Fibroblast of lung (primary cell): ENCODE data around the gene COX6B1. TPM values are rescaled to one million over a fixed set of nuclear protein-coding genes. Genes with fewer than 3 reads are reported as not detected.

Source experiments
- DNase-seq, 2 donors: peaks; one replicate each; pipeline versions ENCODE4 v3.0.0 to v3.0.0-alpha.2; 2010; ENCODE audit warnings: low read depth in 2 of 2
- H2AFZ ChIP-seq: 2 replicates; pipeline ENCODE4 v1.5.1; 2012; ENCODE audit warnings: low read length, control low read depth, inconsistent platforms
- H3K27ac ChIP-seq: 2 replicates; pipeline ENCODE4 v1.5.1; 2011; ENCODE audit warnings: low read length, control low read depth; ENCODE audit not compliant: insufficient read depth
- H3K27me3 ChIP-seq: 2 replicates; pipeline ENCODE4 v1.5.1; 2011; ENCODE audit warnings: mild to moderate bottlenecking, low read length; ENCODE audit not compliant: control insufficient read depth, insufficient read depth
- H3K36me3 ChIP-seq: 2 replicates; pipeline ENCODE4 v1.5.1; 2011; ENCODE audit warnings: low read length; ENCODE audit not compliant: control insufficient read depth, insufficient read depth
- H3K4me1 ChIP-seq: 2 replicates; pipeline ENCODE4 v1.5.1; 2011; ENCODE audit warnings: low read length; ENCODE audit not compliant: control insufficient read depth, insufficient read depth; ENCODE audit errors: extremely low read depth
- H3K4me2 ChIP-seq: 2 replicates; pipeline ENCODE4 v1.5.1; 2011; ENCODE audit warnings: low read length, control low read depth; ENCODE audit not compliant: insufficient read depth; ENCODE audit errors: extremely low read depth
- H3K4me3 ChIP-seq, 4 experiments: fragments of 200-600 bp in 1 of 4; sonication (generic) in 1 of 4; replicated peaks in 1 of 4; 2 replicates each; pipeline ENCODE4 v1.5.1; 2011 to 2016; ENCODE audit warnings: low read length in 4 of 4, low read depth in 3 of 4, mild to moderate bottlenecking in 3 of 4, control low read depth in 2 of 4, inconsistent platforms in 1 of 4, mixed read lengths in 1 of 4; ENCODE audit not compliant: insufficient read depth in 1 of 4; ENCODE audit errors: control extremely low read depth in 1 of 4
- H3K79me2 ChIP-seq: 2 replicates; pipeline ENCODE4 v1.5.1; 2012; ENCODE audit warnings: mild to moderate bottlenecking, low read length, inconsistent platforms; ENCODE audit not compliant: control insufficient read depth, insufficient read depth
- H3K9ac ChIP-seq: 2 replicates; pipeline ENCODE4 v1.5.1; 2011; ENCODE audit warnings: mild to moderate bottlenecking, low read length, control low read depth; ENCODE audit not compliant: insufficient read depth
- H3K9me3 ChIP-seq: 2 replicates; pipeline ENCODE4 v1.5.1; 2012; ENCODE audit warnings: low read depth, low read length; ENCODE audit not compliant: control insufficient read depth, insufficient read depth
- H4K20me1 ChIP-seq: 2 replicates; pipeline ENCODE4 v1.5.1; 2011; ENCODE audit warnings: low read length; ENCODE audit not compliant: control insufficient read depth, insufficient read depth; ENCODE audit errors: extremely low read depth
- EZH2 ChIP-seq: IDR thresholded peaks from 2 replicates; pipeline ENCODE4 v1.5.1; 2012; ENCODE audit warnings: low read length, control low read depth, mild to moderate bottlenecking; ENCODE audit errors: missing control alignments
- polyA plus RNA-seq, 2 donors: library from polyadenylated mRNA; depleted of rRNA in 1 of 2; stranded (reverse) in 1 of 2; unstranded in 1 of 2; fragments of >200 nt; gene quantifications; 2 replicates each; pipeline ENCODE4 v1.2.1, GENCODE V29; 2011 to 2012; ENCODE audit warnings: missing spikeins in 1 of 2
- total RNA-seq: library from RNA; depleted of rRNA; stranded (reverse); fragments of >200 nt; gene quantifications from 2 replicates; pipeline ENCODE4 v1.2.1, GENCODE V29; 2014
- TF ChIP-seq, protein P1 (sequence below), 2 donors: IDR thresholded peaks in 1 of 2; conservative IDR thresholded peaks in 1 of 2; 1 replicate in 1 of 2; 2 replicates in 1 of 2; pipeline ENCODE4 v1.5.1; 2011 to 2012; ENCODE audit warnings: low read length in 2 of 2, control low read depth in 1 of 2, inconsistent platforms in 1 of 2, low read depth in 1 of 2, mild to moderate bottlenecking in 1 of 2

COX6B1 gene
- total and polyA plus RNA-seq, 2 donors (not counting 1 experiment from before 2014, with no cell fraction given): 279 to 382 TPM

DNA sequence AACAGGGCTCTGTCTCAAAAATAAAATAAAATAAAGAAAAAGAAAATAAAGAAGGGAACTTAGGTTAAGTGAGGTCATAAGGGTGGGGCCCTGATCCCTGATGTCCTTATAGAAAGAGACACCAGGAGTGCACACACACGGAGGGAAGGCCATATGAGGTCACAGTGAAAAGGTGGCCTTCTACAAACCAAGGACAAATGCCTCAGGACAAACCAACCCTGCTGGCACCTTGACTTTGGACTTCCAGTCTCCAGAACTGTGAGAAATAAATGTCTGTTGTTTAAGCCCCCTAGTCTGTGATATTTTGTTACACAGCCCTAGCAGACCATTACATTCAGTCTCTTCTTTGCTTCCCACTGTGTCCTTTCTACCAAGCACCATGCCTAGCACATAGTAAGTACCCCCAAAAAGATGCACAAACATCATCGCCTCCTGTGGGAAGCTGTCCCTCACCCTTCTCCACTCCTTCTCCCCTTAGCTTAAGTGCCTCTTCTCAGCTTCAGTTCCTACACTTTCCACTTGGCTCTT is 47.8 kb downstream of the COX6B1 start:
- DNase-seq: no peak

DNA sequence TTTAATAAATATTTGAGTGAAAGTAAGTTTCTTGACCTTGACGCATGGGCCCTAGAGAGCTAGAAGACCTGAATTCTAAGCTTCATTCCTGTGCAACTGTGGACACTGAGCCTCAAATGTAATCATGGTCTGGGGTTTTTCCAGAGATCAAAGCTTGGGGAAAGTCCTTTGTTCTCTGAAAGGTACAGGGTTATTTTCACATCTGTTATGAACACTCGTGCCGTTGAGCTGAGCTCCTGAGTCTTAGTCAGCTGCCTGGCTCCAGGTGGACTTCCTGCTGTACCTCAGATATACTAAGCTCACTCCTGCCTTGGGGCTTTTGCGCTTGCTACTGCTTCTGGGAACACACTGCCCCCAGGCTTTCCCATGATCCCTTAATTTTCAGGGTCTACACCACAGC is 48.7 kb downstream of the COX6B1 start:
- H3K4me3 ChIP-seq: no peak overlapping the region
- no peak overlapping the region for H3K27ac ChIP-seq
- no peaks in the 10 kb centered on the region for H3K36me3 ChIP-seq
- no peak overlapping the region for H2AFZ ChIP-seq
- H3K79me2 ChIP-seq: no peaks in the 10 kb centered on the region
- H3K27me3 ChIP-seq: no peaks in the 10 kb centered on the region
- H3K9ac ChIP-seq: no peak overlapping the region
- H3K4me2 ChIP-seq: no peak overlapping the region
- no peaks in the 10 kb centered on the region for H3K9me3 ChIP-seq
- no peaks in the 10 kb centered on the region for H4K20me1 ChIP-seq
- TF ChIP-seq EZH2: no peak
- TF ChIP-seq, protein P1, sequence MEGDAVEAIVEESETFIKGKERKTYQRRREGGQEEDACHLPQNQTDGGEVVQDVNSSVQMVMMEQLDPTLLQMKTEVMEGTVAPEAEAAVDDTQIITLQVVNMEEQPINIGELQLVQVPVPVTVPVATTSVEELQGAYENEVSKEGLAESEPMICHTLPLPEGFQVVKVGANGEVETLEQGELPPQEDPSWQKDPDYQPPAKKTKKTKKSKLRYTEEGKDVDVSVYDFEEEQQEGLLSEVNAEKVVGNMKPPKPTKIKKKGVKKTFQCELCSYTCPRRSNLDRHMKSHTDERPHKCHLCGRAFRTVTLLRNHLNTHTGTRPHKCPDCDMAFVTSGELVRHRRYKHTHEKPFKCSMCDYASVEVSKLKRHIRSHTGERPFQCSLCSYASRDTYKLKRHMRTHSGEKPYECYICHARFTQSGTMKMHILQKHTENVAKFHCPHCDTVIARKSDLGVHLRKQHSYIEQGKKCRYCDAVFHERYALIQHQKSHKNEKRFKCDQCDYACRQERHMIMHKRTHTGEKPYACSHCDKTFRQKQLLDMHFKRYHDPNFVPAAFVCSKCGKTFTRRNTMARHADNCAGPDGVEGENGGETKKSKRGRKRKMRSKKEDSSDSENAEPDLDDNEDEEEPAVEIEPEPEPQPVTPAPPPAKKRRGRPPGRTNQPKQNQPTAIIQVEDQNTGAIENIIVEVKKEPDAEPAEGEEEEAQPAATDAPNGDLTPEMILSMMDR (conservative IDR thresholded peaks at IDR 0.05 in 1 of 2, IDR thresholded peaks at IDR 0.05 in 1 of 2; ENCODE audit: low read depth in 1 of 2, low read length in 2 of 2): no peak
- DNase-seq: no peak
- H3K4me1 ChIP-seq: no peaks in the 10 kb centered on the region

More for the DNA sequence above, 47.8 kb downstream of the COX6B1 start:
- no peak overlapping the region for H3K4me3 ChIP-seq
- H3K4me1 ChIP-seq: no peaks in the 10 kb centered on the region
- H3K79me2 ChIP-seq: no peaks in the 10 kb centered on the region
- no peak overlapping the region for H3K4me2 ChIP-seq
- H3K27me3 ChIP-seq: no peaks in the 10 kb centered on the region
- H3K36me3 ChIP-seq: no peaks in the 10 kb centered on the region
- no peak overlapping the region for H3K9ac ChIP-seq
- no peak overlapping the region for H2AFZ ChIP-seq
- H3K9me3 ChIP-seq: no peaks in the 10 kb centered on the region
- TF ChIP-seq EZH2: no peak
- TF ChIP-seq, protein P1 (conservative IDR thresholded peaks at IDR 0.05 in 1 of 2, IDR thresholded peaks at IDR 0.05 in 1 of 2; ENCODE audit: low read depth in 1 of 2, low read length in 2 of 2): no peak
- H4K20me1 ChIP-seq: no peaks in the 10 kb centered on the region
- H3K27ac ChIP-seq: no peak overlapping the region

DNA sequence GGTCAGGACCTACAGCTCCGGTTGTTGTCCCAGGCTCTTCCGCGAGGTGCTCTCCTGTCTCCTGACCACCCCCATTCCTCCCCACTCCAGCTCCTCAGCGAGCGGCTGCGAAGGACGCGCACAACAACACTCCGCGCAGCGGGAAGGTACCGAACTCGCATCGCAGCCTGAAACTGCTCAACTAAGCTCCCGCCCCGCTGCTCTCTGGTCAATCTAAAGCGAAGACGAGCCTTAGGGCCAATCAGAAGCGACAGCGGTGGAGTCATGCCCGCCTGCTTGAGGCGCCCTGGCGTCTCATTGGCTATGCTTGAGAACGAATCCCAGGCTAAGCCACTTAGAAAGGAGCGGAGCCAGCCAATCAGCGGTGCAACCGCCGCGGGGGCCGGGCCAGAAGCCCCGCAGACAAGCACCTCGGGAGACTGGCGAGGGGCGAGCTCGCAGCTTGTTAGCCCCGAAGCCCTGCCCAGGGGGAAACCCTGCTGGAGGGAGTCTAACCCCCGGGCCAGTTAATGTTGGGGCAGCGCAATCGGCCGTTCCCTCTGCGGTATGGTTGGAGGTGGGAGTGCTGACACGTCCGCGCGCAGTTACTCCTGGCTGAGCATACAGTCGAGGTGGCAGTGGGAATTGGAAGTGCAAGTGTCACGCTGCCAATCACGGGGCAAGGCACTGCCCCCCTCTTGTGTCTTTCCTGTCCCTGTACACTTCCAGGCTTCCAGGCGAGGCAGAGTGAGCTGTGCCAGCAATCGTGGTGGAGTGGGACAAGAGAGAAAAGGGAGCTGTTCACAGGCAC is 54.3 kb downstream of the COX6B1 start:
- no peaks in the 10 kb centered on the region for H3K36me3 ChIP-seq
- peak overlapping the region; percentile 47 to 71 (median 54) for H3K4me3 ChIP-seq
- H3K9ac ChIP-seq: no peak overlapping the region
- no peak overlapping the region for H3K27ac ChIP-seq
- H3K4me1 ChIP-seq: no peaks in the 10 kb centered on the region
- DNase-seq: peak; percentile 97
- H4K20me1 ChIP-seq: no peaks in the 10 kb centered on the region
- TF ChIP-seq, protein P1 (conservative IDR thresholded peaks at IDR 0.05 in 1 of 2, IDR thresholded peaks at IDR 0.05 in 1 of 2; ENCODE audit: low read depth in 1 of 2, low read length in 2 of 2): no peak
- no peak for TF ChIP-seq EZH2
- H3K4me2 ChIP-seq: peak overlapping the region; percentile 73
- peak overlapping the region; percentile 99 for H2AFZ ChIP-seq
- H3K9me3 ChIP-seq: no peaks in the 10 kb centered on the region
- no peaks in the 10 kb centered on the region for H3K79me2 ChIP-seq
- no peaks in the 10 kb centered on the region for H3K27me3 ChIP-seq
